T-helper 1 cell (primary cell): ENCODE measurements around the gene NTNG1.

Experiments
- DNase-seq, 5 donors: peaks; one replicate each; pipeline ENCODE4 v3.0.0-alpha.2; 2012 to 2020

Gene NTNG1

GRCh38 chr1:107343601-107344000, 202.8 kb downstream of the NTNG1 start:
- no peak for DNase-seq

- no peak for DNase-seq
Observed at GRCh38 chr1:107344268-107344760, 203.5 kb downstream of the NTNG1 start.

DNA sequence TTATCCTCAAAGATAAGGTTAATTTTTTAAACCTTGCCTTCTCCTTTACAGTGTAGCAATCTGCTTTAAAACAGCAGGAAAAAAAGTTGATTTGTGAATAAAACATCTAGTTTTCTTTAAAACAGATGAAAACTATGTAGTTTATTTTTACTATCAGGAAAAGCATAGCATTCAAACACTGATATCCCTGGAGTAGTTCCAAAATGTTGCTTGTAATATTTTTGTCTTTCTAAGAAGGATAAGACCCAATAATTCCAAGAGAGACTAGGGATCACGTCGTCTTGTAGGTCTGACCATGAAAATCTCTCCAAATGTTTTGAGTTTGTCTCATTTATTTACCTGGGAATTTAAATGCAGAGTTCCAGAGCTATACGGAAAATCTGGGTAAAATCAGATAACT, 204.0 kb downstream of the NTNG1 start:
- no peak for DNase-seq

DNA sequence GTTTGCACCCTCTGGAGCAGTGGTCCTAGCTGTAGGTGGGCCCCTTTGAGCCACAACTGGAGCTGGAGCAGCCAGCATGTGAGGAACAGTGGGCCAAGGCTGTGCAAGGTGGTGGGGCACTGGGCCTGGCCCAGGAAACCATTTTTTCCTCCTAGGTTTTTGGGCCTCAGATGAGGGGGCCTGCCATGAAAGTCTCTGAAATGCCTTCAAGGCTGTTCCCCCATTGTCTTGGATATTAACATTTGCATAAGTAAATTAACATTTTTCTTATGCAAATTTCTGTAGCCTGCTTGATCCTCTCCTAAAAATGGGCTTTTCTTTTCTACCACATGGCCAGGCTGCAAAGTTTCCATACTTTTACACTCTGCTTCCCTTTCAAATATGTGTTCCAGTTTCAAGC, 212.0 kb downstream of the NTNG1 start:
- DNase-seq = no peak

DNA sequence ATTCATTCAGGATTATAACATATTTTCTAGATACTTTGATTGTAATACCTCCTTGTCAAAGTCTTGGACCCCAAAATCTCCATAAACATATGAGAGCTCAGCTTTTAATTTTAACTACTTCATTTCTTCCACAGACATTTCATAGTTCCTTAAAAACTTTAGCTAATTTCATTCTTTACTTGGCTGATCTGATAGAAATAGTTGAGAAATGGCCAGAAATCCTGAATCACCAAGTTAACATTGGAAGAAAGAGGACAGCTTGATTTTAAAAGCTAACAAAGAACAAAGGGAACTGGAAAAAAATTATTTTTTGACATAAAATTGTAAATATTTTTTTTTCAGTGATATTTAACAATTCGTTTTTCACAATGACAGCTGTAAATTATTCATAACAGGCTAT, 216.5 kb downstream of the NTNG1 start:
- DNase-seq = no peak

DNA sequence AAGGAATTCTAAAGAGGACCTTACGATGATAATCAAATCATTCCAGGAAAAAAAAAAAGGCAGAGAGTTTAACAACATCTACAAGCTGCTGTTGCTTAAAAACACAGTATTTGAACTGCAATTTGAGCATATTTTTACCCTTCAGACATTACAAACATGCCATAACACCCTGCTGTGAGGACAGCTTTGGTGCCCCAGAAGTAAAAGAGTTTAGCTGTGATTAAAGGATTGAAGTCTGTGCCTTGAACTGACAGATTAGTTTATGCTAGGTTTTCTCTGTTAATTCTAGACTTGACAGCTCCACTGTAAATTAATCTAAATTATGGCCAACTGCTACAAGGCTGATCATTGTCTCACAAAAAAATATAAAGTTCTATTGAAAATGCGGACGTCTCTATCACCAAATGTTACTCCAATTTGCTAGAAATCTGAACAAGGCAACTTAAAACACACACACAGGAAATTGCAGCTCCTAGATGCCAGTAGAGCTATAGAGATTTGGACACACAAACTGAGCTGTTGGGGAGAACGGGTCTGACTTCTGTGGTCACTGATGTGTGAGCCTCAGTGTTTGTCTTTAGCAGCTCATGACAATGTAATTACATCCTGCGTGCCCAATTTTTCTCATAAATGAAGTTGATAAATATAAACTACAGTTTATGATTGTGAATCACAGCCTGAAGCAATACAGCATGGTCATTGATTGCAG, 217.9 kb downstream of the NTNG1 start:
- DNase-seq = no peak

- DNase-seq = no peak
Observed at GRCh38 chr1:107359472-107360241, 218.8 kb downstream of the NTNG1 start.

DNA sequence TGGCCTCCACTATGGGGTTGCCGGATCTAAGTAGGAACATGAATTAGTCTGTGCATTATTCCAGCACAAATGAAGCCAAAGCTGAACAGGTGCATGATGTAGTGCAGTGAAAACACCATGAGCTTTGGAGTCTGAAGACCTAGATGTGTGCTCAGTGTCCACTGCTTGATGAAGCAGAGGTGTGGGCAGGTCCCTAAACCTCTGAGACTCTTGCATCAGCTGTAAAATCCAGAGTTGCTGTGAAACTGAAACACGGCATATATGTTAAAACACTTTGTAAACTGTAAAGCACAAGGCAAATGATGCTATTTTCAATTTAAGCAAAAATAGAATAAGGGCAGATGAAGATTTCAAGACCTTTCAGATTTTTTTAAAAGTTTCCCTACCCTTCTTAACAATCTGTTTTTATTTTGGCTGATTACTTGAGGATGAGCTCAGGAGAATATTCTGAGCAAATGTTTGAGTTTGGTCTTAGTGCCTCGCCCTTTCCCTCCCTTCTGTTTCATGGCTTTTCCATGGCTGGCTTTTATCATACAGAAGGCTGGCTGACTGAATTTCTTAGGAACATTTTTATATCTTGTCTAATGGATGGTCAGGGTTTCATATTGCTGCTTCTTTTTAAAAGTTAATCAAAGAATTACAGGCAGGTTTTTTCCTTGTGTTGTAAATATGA, 221.8 kb downstream of the NTNG1 start:
- DNase-seq = no peak

DNA sequence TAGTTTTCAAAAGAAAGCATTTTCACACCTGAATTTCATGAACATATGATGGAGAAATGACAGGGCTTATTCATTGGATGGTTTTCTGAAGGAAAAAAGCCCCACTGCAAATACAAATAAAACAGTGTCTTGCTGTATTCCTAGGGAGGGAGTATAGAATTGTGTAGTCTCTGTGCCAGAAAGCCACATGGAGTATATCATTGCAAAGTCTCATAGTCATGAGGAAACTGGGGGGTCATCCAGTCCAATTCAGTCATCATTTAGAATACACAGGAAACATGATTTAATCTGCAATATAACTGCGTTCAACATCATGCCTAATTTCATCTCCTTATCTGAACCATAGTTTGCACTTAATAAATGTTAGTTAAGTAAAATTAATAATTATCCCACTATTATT, 222.3 kb downstream of the NTNG1 start:
- no peak for DNase-seq

- DNase-seq = no peak
Observed at GRCh38 chr1:107365527-107366240, 224.8 kb downstream of the NTNG1 start.

DNA sequence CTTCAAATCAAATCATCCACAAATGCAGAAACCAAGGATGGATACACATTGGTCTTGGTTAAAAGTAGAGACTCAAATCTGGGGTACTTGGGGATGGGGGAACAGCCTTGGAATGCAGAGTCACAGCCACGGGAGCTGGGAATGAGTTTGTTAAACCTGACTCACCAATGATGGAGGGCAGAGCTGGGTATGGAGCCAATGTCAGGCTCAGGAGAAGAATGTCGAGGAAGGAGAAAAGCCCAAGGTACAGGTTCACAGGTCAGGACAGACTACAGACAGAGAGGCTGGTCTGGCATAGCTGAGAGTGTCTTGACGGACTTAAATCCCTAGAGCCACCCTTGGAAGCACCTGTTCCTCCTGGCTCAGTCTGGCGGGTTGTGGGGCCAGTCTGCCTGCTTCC, 237.6 kb downstream of the NTNG1 start:
- DNase-seq = no peak

GRCh38 chr1:107378866-107379265, 238.0 kb downstream of the NTNG1 start:
- no peak for DNase-seq

- no peak for DNase-seq
Observed at GRCh38 chr1:107379826-107380225, 239.0 kb downstream of the NTNG1 start.

DNA sequence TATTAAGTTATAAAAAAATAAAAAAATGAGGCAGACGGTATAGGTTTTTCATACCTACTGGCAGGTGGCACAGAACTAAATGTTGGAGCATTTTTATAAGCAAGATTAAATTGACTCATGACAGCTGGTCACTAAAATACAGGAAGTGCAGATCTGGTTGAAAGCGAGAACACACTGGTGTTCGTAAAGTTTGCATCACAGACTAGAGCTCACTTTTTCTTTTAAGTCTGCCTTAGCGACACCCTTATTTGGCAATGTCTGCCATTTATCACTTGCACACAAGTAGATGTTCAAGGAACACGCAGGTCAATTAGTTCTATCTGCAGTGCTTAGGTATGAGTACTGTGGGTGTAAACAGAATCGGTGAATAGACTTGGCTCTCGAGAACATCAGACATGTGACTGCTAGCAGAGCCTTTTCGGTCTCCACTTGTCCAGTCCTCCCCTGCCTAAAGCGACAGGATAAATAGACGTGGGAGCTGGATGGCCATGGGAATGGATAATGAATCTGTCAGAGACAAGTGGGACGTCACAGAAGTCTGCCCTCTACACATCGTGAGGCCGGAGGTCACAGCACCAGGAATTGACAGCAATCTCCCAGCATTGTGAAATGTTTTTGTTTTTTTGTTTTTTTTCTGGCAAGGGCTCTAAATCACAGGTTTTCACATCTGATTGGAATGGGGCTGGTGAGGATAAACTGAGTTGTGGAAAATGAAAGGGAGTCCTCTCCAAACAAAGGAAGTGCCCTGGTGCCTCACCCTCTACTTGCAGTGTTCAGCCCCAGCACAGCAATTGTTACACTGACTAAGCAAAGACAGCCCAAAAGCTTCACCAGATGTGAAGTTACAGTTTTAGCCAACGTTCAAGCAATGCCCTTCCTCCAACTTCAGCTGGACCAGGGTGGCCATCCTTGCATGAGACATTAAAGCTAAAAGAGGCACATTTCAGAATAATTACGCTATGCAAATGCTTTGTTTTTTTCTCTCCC, 248.9 kb downstream of the NTNG1 start:
- DNase-seq = no peak

- DNase-seq = no peak
Observed at GRCh38 chr1:107394301-107394700, 253.5 kb downstream of the NTNG1 start.

GRCh38 chr1:107401704-107402103, 260.9 kb downstream of the NTNG1 start:
- no peak for DNase-seq

DNA sequence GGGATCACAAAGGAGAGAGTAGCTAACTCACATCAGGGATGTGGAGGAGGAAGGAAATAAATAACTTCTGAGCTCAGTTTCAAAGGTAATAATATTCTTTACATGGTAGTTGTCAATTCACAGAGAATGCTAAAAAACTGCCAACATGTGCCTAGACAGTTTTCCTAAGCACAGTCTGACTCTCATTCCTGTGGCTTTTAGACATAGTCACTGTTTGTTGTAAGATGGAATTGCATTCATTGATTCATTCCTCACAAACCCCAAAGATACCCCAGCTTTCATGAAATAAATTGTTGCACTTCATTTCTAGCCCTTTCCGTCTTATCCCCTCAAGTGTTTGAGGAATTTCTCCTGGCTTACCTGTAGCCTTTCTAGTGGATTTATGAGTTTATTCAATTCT, 263.9 kb downstream of the NTNG1 start:
- DNase-seq = no peak

GRCh38 chr1:107405236-107405635, 264.4 kb downstream of the NTNG1 start:
- no peak for DNase-seq

- DNase-seq = no peak
Observed at GRCh38 chr1:107407011-107407410, 266.2 kb downstream of the NTNG1 start.

DNA sequence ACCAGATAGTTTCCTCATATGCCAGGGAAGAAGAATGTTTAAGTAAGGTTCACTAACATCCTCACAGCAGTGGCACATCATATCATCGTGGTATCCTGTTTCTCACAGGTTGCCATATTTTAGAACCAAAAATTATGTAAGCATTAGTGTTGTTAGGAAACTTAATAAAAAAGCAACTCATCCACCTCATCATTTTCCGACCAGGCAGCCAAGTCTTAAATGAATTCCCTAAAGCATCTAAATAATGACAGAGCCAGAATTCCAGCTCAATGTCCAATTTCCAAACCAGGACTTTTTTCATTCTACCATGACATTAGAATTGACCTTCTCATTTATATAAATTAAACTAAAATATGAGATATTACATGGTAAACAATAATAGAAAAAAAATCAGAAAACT, 272.7 kb downstream of the NTNG1 start:
- DNase-seq = no peak

DNA sequence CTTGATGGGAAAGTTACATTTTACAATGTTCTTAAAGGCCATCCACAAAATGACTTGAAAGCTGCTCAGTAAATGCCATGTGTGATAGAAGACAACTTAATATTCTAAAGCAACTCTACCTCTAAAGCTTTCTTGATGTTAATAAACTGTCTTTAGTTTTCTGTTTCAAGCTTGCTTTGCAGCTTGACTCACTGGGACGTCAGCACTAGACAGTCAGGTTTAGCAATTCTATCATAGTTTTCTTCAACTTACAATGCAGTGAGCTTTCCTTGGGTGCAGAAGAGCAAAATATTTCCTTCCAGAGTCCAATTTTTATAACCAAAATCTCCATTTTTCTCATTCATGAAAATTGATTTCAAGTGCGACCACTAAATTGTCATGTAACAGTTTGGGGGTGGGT, 273.1 kb downstream of the NTNG1 start:
- no peak for DNase-seq

DNA sequence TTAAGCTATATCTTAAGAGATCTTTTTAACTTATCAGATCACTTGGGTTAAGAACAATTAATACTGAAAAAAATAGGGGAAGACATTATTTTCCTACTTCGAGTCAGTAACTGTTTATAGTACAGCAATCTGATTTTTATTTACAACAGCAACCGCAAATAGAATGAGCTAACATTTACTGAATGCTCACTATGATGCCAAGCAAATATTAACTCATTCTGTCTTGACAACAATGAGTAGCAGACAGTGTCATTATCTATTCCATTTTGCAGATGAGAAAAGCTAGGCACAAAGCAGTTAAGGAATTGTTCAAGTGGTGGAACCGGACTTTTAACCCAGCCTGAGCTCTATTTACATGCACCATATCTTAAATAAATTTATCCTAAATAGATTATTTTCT, 273.7 kb downstream of the NTNG1 start:
- no peak for DNase-seq
